ENCODE data around the gene GPLD1.
A peak's percentile ranks its signal among the peaks of the same experiment; 100 is the strongest.
"Not testable (repeated sequence)": the region's sequence is repeated elsewhere in the genome, so short reads cannot be mapped to it uniquely, and the experiment has no call there.

Gene GPLD1

DNA sequence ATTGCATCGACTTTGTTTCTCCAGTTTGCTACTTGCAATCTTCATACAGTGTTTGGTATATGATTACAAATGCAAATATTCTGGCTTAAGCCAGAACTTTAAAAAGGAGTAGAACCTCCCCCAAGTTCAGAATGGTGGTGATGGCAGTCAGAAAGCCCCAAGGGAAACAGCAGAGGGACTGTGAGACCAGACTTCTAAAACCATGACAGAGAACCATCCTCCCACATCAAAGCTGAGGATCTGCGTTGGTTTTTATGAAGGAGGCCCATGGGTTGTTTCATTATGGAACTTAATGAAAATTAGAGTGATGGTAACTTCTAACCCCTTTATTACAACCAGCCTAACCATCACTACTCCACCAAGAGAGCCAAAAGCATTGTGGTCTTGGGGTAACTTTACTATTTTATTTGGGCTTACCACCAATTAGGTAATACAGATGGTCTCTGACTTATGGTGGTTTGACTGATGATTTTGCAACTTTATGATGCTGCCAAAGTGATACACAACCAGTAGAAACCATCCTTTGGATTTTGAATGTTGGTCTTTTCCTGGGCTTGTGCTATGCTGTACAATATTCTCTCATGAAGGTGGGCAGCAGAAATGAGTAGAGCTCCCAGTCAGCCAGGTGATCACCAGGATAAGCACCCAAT, 97.5 kb downstream of the GPLD1 start:
- TF ChIP-seq, protein P1, sequence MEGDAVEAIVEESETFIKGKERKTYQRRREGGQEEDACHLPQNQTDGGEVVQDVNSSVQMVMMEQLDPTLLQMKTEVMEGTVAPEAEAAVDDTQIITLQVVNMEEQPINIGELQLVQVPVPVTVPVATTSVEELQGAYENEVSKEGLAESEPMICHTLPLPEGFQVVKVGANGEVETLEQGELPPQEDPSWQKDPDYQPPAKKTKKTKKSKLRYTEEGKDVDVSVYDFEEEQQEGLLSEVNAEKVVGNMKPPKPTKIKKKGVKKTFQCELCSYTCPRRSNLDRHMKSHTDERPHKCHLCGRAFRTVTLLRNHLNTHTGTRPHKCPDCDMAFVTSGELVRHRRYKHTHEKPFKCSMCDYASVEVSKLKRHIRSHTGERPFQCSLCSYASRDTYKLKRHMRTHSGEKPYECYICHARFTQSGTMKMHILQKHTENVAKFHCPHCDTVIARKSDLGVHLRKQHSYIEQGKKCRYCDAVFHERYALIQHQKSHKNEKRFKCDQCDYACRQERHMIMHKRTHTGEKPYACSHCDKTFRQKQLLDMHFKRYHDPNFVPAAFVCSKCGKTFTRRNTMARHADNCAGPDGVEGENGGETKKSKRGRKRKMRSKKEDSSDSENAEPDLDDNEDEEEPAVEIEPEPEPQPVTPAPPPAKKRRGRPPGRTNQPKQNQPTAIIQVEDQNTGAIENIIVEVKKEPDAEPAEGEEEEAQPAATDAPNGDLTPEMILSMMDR (IDR thresholded peaks at IDR 0.05; ENCODE audit: extremely low read depth, insufficient read depth, missing control alignments) = no peak
- in situ Hi-C loops (cut with MboI; ENCODE audit: low pct_unique_long_range_greater_than_20kb, low sequenced_read_pairs, unreplicated experiment) = no loop called here
- peak; percentile 68 for DNase-seq (ENCODE audit: low spot score)

DNA sequence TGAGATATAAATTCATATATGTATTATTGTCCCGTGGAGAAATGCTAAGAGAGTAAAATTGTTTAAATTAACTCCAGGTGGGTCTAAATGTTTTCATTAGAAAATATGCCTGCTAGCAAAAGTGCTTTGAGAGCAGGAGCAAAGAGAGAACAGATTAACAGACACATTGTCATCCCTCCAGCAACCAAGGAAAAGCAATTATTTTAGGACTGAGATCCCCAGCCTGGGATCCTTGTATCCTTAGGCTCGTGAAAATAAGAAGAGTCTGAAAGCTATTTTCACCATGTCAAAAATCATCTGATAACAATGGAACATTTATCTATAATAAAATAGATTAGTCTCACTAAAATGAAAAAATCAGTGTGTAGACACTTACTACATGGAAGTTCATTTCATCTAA, 98.2 kb downstream of the GPLD1 start:
- TF ChIP-seq, protein P1 (IDR thresholded peaks at IDR 0.05; ENCODE audit: extremely low read depth, insufficient read depth, missing control alignments) = no peak
- no peak for DNase-seq (ENCODE audit: low spot score)
- in situ Hi-C loops (cut with MboI; ENCODE audit: low pct_unique_long_range_greater_than_20kb, low sequenced_read_pairs, unreplicated experiment) = no loop called here

DNA sequence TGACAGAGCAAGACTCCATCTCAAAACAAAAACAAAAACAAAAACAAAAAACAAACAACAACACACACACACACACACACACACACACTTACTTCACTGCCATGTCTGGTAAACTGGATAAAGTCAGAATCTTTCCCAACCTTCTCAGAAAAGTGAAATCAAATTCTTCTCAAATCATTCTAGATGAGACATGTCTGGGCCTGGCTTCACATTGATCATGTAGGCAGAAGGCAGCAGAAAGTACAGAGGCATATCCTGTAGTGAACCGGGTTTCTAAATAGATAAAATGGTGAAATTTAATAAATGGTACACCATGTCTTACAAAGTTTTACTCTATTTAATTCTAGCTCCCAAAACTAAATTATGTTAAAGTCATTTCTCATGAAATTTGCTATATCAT, 101.6 kb downstream of the GPLD1 start:
- TF ChIP-seq, protein P1 (IDR thresholded peaks at IDR 0.05; ENCODE audit: extremely low read depth, insufficient read depth, missing control alignments) = no peak
- no peak for DNase-seq (ENCODE audit: low spot score)
- in situ Hi-C loops (cut with MboI; ENCODE audit: low pct_unique_long_range_greater_than_20kb, low sequenced_read_pairs, unreplicated experiment) = no loop called here

DNA sequence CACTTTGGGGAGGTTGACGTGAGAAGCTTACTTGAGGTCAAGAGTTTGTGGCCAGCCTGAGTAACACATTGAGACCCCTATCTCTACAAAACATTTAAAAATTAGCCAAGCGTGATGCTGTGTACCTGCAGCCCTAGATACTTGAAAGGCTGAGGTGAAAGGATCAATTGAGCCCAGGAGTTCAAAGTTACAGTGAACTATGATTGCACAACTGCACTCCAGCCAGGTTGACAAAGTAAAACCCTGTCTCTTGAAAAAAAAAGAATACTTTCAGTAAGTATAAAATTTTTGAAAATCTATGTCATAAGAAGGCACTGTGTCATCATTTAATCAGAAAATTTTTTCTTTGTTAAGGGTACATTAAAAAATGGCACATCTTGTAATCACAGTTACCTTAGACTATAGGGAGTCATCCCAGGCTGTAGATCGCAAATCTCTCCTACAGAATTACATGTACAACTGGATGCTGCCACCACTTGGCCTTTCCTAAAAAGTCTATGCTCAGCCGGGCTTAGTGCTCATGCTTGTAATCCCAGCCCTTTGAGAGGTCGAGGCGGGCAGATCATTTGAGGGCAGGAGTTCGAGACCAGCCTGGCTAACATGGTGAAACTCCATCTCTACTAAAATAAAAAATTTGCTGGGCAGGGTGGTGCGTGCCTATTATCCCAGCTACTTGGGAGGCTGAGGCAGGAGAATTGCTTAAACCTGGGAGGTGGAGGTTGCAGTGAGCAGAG, 103.7 kb downstream of the GPLD1 start:
- DNase-seq (ENCODE audit: low spot score) = no peak
- TF ChIP-seq, protein P1 (IDR thresholded peaks at IDR 0.05; ENCODE audit: extremely low read depth, insufficient read depth, missing control alignments) = no peak
- in situ Hi-C loops (cut with MboI; ENCODE audit: low pct_unique_long_range_greater_than_20kb, low sequenced_read_pairs, unreplicated experiment) = no loop called here

DNA sequence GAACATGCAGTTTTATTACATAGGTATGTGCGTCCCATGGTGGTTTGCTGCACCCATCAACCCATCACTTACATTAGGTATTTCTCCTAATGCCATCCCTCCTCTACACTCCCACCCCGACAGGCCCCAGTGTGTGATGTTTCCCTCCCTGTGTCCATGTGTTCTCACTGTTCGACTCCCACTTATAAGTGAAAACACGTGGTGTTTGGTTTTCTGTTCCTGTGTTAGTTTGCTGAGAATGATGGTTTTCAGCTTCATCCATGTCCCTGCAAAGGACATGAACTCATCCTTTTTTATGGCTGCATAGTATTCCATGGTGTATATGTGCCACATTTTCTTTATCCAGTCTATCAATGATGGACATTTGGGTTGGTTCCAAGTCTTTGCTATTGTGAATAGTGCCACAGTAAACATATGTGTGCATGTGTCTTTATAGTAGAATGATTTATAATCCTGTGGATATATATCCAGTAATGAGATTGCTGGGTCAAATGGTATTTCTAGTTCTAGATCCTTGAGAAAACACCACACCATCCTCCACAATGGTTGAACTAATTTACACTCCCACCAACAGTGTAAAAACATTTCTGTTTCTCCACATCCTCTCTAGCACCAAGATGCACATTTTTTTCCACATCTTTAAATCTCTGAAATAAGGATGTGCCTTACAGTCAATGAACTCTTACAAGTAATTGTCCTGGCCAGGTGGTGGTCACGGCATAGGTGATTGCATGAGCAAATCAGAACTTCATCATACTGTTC, 104.8 kb downstream of the GPLD1 start:
- in situ Hi-C loops (cut with MboI; ENCODE audit: low pct_unique_long_range_greater_than_20kb, low sequenced_read_pairs, unreplicated experiment); DNase-seq (ENCODE audit: low spot score): not testable (repeated sequence)

DNA sequence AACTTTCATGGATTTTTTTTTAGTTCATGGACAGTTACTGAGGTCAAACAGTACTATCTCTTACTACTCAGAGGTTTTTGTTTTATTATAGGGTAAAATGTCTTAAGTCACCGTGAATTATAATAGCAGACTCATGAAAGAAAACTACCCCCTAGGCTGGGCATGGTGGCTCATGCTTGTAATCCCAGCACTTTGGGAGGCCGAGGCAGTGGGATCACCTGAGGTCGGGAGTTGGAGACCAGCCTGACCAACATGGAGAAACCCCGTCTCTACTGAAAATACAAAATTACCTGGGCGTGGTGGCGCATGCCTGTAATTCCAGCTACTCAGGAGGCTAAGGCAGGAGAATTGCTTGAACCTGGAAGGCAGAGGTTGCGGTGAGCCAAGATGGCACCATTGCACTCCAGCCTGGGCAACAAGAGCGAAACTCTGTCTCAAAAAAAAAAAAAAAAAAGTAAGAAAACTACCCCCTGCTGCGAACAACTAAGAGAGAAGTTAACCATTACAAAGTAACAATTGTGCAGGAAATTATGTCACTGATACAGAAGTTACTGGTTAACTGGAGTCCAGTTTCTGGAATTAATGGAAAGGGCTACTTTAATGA, 106.4 kb downstream of the GPLD1 start:
- DNase-seq (ENCODE audit: low spot score); in situ Hi-C loops (cut with MboI; ENCODE audit: low pct_unique_long_range_greater_than_20kb, low sequenced_read_pairs, unreplicated experiment): not testable (repeated sequence)

DNA sequence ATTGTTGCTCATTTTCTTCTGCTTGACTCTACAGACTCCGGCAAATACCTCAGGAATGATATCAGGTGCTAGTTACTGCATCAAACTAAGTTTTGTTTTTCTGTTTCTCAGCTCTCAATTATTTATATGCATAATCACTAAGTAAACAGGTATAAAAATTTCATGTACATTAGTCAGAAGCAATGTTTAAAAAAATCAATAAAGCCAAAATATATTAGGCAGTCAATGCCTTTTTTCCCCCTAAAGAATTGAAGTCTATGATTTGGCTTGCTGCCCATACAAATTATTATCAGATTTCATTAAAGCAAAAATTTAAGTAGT, 107.2 kb downstream of the GPLD1 start:
- in situ Hi-C loops (cut with MboI; ENCODE audit: low pct_unique_long_range_greater_than_20kb, low sequenced_read_pairs, unreplicated experiment) = no loop called here
- TF ChIP-seq, protein P1 (IDR thresholded peaks at IDR 0.05; ENCODE audit: extremely low read depth, insufficient read depth, missing control alignments) = no peak
- no peak for DNase-seq (ENCODE audit: low spot score)
